Measurements from ENCODE around the gene CTSA.

Gene CTSA

GRCh38 chr20:45944151-45944964 lies 53.2 kb downstream of the CTSA start:
- DNase-seq, result no peak

DNA sequence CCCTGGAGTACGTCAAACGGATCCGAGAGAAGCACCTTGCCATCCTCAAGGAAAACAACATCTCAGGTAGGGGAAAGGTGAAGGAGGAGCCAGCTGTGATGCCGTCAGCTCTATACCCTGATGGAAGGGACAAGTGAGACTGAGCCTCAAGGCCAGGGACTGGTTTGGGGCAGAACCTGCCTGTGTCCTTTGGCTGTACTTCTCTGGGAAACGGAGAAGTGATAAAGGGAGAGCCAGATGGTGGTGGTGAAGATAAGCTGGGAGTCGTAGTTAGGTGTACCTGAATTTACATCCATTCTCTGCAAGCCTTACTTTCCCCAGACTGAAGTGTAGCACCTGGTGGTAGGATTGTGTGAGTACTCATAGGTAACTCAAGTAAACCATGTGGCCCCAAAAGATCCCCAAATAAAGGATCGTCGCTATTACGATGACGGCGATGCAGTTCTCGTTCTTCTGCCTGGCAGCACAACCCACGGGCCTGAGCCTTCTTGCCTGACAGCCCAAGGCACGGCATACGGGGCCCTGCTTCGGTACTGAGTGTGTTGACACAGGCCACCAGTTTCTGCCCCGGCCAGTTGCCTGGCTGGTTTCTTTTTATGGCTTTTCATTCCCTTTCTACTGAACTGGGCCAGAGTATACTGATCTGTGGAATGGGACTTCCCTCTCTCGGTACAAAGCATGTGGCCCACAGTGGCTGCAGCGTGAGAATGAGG lies 54.0 kb downstream of the CTSA start:
- no peak for DNase-seq

GRCh38 chr20:45945678-45946148 lies 54.6 kb downstream of the CTSA start:
- DNase-seq, result no peak

DNA sequence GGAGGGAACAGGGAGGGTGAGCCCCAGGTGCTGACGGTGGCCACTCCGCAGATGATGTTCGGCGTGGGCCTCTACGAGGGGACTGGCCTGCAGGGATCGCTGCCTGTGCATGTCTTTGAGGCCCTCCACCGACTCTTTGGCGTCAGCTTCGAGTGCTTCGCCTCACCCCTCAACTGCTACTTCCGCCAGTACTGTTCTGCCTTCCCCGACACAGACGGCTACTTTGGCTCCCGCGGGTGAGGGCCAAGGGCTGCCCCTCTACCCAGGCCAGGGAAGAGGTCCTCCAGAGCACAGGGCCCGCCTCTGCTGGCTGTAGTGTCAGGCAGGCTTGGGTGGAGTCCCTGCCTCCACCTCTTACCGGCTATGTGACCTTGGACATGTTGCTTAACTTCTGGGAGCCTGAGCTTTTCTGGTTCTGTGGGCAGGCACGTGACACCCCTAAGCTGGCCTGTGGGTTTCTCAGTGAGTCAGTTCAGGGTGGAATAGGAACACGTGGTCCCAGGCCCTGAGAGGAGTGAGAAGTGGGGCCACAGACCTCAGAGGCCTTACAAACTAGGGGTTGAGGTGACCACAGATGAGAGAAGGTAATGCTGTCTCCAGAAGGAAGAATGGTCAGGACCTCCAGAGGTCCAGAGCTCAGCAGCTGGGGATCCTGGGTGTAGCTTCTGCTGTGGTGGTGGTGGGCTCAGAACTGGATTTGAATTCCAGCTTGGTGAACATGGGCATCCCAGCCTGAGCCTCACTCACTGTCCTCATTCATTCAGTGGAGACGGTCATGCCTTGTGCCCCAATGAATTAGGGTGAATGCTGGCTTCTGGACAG lies 55.2 kb downstream of the CTSA start:
- peak; percentile 28 for DNase-seq

DNA sequence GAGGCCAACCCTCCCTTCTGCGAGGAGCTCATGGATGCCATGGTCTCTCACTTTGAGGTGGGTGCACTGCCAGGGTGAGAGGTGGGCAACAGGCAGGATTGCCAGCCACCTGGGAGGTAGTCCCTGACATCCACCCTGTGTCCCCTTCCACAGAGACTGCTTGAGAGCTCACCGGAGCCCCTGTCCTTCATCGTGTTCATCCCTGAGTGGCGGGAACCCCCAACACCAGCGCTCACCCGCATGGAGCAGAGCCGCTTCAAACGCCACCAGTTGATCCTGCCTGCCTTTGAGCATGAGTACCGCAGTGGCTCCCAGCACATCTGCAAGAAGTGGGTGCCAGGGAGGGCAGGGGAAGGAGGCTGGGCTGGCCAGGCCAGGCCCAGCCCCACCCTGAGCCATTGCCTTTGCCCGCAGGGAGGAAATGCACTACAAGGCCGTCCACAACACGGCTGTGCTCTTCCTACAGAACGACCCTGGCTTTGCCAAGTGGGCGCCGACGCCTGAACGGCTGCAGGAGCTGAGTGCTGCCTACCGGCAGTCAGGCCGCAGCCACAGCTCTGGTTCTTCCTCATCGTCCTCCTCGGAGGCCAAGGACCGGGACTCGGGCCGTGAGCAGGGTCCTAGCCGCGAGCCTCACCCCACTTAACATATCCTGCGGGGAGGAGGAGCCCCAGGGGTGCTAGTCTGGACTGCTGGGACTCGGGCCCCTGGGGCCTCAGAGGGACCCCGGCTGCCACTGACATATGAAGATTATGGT lies 56.2 kb downstream of the CTSA start:
- no peak for DNase-seq

- no peak for DNase-seq
Measured at GRCh38 chr20:45948261-45948733, 57.2 kb downstream of the CTSA start.
